KBM-7 (cell line): ENCODE measurements around the gene U2SURP.
"Not testable (repeated sequence)": the region's sequence is repeated elsewhere in the genome, so short reads cannot be mapped to it uniquely, and the experiment has no call there.

ENCODE experiments used
- DNase-seq: peaks from one replicate; pipeline ENCODE4 v3.0.0-alpha.2; 2015
- in situ Hi-C: fragments of 300-500 bp; cut with MboI; formaldehyde crosslinking; loops from 2 replicates; pipeline ENCODE4 v1.14.3; 2020; ENCODE audit warnings: low sequenced_read_pairs, low pct_unique_long_range_greater_than_20kb, mixed read lengths

Gene U2SURP

GRCh38 chr3:143001034-143001368 lies 369 bp upstream of the U2SURP start:
- DNase-seq: no peak
- in situ Hi-C loops: no loop called here

- peak; percentile 77 for DNase-seq
- in situ Hi-C loops: no loop called here
Observed at GRCh38 chr3:143002083-143002712, 828 bp downstream of the U2SURP start.

DNA sequence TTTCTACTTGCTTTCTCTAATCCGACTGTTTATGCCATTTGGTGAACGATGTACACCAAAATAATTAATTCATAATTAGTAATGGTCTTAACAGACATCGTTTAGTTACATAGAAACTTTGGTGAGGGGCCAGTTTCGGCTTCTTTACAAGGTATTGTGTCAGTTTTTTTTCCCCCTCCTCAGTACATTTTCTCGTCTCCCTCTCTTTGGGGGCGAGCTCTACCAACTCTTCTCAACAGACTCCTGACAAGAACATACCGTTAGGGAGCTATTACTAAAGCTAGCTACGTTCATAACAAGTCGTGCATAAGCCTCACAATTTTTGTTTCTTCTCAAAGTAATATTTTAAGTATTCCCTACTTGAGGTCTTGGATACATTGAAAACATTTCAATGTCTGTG lies 1.4 kb downstream of the U2SURP start:
- no peak for DNase-seq
- in situ Hi-C loops: no loop called here

GRCh38 chr3:143004823-143005222 lies 3.5 kb downstream of the U2SURP start:
- in situ Hi-C loops: no loop called here
- DNase-seq: no peak

GRCh38 chr3:143010024-143010423 lies 8.7 kb downstream of the U2SURP start:
- no peak for DNase-seq
- in situ Hi-C loops: no loop called here

- DNase-seq: no peak
- in situ Hi-C loops: no loop called here
Observed at GRCh38 chr3:143011705-143012104, 10.3 kb downstream of the U2SURP start.

GRCh38 chr3:143014921-143015320 lies 13.6 kb downstream of the U2SURP start:
- DNase-seq: no peak
- in situ Hi-C loops: no loop called here

- in situ Hi-C loops: no loop called here
- peak; percentile 16 for DNase-seq
Observed at GRCh38 chr3:143016321-143016972, 15.1 kb downstream of the U2SURP start.

DNA sequence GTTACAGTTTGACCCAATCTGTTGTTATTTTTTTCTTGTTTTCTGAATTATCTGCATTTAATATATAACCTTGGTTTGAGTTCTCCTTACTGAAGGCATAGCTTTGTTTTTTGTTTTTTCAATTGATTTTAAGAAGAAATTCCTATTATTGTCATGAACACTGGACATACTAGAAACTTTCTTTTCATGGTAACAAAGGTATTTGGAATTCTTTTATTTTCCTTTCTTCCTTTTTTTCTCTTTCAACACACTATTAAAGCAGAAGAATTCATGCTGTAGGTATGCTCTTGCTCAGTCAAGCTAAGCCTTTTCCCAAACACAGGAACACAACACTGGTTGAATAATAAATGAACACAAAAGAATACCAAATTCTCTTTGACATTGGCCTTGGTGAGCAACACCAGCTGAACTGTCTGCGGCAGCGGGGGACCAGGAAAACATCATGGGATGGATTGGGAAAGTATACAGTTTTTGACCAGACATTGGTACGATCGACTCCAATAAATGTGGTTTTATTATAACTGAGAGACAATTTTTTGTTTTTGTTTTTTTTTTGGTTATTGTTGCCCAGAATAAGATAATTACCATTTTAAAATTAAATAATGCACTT lies 23.1 kb downstream of the U2SURP start:
- in situ Hi-C loops: no loop called here
- DNase-seq: no peak

DNA sequence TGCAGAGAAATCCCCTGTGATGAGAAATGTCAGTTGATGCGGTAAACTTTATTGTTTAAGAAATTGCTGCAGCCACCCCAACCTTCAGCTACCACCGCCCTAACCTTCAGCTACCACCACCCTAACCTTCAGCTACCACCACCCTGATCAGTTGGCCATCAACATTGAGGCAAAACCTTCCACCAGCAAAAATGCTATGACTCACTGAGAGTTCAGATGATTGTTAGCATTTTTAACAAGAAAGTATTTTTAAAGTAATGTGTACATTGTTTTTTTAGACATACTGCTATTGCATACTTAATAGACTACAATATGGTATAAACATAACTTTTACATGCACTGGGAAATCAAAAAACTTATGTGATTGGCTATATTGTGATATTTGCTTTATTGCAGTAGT lies 30.0 kb downstream of the U2SURP start:
- DNase-seq: no peak
- in situ Hi-C loops: no loop called here

- in situ Hi-C loops: not testable (repeated sequence)
Observed at GRCh38 chr3:143031796-143032387, 30.5 kb downstream of the U2SURP start.

DNA sequence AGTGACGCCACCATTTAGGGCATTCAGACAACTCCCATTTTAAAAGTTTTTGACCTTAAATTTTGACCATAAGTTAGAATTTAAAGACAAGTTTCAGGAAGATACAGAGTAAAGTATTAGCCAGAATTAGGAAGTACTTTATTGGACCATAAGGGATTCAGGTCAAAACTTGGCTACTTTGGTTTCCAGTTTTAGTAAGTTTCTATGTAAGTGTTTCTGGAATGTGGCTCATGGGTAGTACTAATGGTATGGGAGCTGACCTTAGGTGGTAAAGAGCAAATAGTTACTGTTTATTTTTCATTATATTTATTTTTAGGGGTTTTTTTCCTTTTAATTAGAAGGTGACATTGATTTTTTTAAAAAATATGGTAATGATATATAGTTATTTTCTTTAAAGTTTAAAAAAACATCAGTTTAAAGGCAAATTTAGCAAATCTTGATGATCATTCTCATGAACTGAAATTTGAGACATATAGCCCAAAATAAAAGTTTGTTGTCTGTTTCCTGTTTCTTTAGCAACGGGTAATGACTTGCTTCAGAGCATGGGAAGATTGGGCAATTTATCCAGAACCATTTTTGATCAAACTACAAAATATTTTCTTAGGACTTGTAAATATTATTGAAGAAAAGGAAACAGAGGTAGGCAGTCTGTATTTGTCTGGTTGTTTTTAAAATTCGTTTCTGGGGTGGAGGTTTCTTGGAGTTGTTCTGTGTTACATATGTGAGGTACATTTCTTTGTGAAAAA lies 34.3 kb downstream of the U2SURP start:
- in situ Hi-C loops: no loop called here
- DNase-seq: no peak

More at GRCh38 chr3:143031796-143032387, 30.5 kb downstream of the U2SURP start:
- not testable (repeated sequence) for DNase-seq

DNA sequence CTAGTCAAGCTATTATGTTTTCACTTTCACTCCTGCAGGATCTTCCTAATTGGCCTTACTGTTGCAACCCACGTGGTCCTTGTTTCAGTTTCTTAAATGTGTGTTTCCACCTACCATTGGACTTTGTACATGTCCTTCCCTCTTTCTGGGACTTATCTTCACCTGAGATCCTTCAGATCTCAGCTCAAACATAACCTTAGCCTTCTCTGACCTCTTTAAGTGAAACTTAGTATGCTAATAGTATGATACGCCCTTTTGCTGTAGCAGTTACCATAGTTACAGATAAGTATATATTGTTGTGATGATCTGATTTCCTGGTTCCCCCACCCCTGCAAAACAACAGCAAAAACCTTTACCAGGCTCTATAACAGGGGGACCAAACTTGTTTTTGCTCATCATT lies 35.2 kb downstream of the U2SURP start:
- DNase-seq: no peak
- in situ Hi-C loops: no loop called here

DNA sequence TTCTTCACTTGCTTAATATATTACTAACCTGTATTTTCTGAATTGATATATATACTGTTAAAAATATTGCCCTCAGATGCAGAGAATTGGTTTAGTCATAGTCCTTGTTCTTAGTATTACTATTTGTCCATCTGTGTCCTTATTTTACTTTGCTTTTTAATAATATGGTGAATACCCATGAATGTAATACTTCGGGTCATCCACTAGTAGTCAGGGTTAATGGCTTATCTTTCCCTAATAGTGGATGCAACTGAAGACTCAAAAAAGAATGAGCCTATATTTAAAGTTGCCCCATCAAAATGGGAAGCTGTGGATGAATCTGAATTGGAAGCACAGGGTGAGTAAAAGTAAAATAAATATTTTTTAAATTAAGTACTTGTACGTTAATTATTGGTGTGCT lies 36.5 kb downstream of the U2SURP start:
- in situ Hi-C loops: no loop called here
- no peak for DNase-seq

DNA sequence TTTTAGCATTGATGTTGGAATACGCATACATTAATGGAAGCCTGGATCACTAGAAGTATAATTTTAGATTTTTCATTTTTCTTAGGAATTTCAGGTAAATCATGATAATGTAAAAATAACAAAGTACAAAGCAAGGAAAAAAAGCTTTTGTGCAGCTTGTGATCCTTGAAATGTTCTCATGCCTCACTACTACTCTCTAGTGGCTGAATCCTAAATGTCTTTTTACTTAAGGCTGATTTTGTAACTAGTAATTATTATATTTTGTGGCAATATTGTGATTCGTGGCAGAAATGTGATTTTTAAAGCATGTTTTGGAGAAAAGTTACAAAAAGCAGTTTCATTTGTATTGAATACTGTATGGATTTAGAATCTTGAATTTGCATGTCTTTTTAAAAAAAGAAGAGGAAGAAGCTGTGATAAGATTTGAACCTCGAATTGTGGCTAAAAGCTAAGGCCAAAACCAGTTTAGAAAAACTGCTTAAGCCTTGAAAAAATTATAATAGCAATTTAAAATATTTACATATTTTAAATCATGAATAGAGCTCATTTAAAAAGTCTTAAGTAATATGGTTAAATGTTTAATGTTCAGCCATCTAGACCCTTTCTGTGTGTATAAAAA lies 39.0 kb downstream of the U2SURP start:
- in situ Hi-C loops: no loop called here
- DNase-seq: peak; percentile 35

DNA sequence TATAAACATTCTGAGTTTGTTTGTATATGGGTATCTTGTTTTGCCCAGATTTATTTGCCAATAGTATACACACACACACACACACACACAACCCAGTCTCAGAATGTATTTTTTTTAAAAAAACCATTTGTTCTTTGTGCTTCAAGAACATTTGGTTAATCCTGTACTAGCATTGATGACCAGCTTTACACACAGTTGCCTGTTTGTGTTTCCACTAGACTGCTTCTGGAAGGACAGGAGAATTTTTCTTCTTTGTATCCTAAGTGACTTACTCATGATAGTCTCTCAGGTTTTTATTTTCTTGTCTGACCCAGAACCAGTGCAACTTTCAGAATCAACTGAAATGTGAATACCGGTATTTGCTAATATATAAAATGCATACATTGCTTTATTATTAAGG lies 40.5 kb downstream of the U2SURP start:
- in situ Hi-C loops: no loop called here
- DNase-seq: no peak

- in situ Hi-C loops: no loop called here
- DNase-seq: no peak
Observed at GRCh38 chr3:143045639-143046038, 44.3 kb downstream of the U2SURP start.

- in situ Hi-C loops, DNase-seq: not testable (repeated sequence)
Observed at GRCh38 chr3:143046075-143046474, 44.7 kb downstream of the U2SURP start.

GRCh38 chr3:143054011-143054410 lies 52.6 kb downstream of the U2SURP start:
- no peak for DNase-seq
- in situ Hi-C loops: no loop called here
